ENCODE measurements around the gene DSTYK.

DNA sequence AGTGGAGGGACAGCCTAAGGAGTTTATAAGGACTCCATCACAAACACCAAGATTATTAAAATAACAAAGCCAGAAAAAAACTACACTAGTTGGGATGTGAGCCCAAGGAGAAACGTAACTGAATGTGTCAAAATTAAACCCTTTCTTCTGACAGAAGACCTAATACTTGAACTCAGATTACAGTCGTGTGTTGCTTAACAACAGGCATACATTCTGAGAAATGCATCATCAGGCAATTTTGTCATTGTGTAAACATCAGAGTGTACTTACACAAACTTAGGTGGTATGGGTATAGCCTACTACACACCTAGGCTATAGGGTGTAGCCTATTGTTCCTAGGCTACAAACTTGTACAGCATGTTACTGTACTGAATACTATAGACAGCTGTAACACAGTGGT lies 23.4 kb downstream of the DSTYK start:
- TF ChIP-seq, protein P1, sequence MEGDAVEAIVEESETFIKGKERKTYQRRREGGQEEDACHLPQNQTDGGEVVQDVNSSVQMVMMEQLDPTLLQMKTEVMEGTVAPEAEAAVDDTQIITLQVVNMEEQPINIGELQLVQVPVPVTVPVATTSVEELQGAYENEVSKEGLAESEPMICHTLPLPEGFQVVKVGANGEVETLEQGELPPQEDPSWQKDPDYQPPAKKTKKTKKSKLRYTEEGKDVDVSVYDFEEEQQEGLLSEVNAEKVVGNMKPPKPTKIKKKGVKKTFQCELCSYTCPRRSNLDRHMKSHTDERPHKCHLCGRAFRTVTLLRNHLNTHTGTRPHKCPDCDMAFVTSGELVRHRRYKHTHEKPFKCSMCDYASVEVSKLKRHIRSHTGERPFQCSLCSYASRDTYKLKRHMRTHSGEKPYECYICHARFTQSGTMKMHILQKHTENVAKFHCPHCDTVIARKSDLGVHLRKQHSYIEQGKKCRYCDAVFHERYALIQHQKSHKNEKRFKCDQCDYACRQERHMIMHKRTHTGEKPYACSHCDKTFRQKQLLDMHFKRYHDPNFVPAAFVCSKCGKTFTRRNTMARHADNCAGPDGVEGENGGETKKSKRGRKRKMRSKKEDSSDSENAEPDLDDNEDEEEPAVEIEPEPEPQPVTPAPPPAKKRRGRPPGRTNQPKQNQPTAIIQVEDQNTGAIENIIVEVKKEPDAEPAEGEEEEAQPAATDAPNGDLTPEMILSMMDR (conservative IDR thresholded peaks at IDR 0.05; ENCODE audit: low read depth in 2 of 2): no peak
- no peak for TF ChIP-seq EZH2 (IDR thresholded peaks at IDR 0.05; ENCODE audit: low read depth, unreplicated experiment)
- TF ChIP-seq, protein P2, sequence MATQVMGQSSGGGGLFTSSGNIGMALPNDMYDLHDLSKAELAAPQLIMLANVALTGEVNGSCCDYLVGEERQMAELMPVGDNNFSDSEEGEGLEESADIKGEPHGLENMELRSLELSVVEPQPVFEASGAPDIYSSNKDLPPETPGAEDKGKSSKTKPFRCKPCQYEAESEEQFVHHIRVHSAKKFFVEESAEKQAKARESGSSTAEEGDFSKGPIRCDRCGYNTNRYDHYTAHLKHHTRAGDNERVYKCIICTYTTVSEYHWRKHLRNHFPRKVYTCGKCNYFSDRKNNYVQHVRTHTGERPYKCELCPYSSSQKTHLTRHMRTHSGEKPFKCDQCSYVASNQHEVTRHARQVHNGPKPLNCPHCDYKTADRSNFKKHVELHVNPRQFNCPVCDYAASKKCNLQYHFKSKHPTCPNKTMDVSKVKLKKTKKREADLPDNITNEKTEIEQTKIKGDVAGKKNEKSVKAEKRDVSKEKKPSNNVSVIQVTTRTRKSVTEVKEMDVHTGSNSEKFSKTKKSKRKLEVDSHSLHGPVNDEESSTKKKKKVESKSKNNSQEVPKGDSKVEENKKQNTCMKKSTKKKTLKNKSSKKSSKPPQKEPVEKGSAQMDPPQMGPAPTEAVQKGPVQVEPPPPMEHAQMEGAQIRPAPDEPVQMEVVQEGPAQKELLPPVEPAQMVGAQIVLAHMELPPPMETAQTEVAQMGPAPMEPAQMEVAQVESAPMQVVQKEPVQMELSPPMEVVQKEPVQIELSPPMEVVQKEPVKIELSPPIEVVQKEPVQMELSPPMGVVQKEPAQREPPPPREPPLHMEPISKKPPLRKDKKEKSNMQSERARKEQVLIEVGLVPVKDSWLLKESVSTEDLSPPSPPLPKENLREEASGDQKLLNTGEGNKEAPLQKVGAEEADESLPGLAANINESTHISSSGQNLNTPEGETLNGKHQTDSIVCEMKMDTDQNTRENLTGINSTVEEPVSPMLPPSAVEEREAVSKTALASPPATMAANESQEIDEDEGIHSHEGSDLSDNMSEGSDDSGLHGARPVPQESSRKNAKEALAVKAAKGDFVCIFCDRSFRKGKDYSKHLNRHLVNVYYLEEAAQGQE (IDR thresholded peaks at IDR 0.05; ENCODE audit: unreplicated experiment): no peak
- TF ChIP-seq JUNB (IDR thresholded peaks at IDR 0.05; ENCODE audit: unreplicated experiment): no peak
- TF ChIP-seq POLR2AphosphoS5 (IDR thresholded peaks at IDR 0.05; ENCODE audit: low read depth): no peak
- no peak for TF ChIP-seq EZH2phosphoT487 (IDR thresholded peaks at IDR 0.05; ENCODE audit: unreplicated experiment)
- TF ChIP-seq CREB1 (CRISPR knock-in tag; IDR thresholded peaks at IDR 0.05; ENCODE audit: low read depth): no peak
- no peak for TF ChIP-seq ZNF114 (CRISPR knock-in tag; IDR thresholded peaks at IDR 0.05)

Measured in GM23338 (cell line).